Activated T-helper 2 cell treated with anti-CD3 and anti-CD28 coated beads, Interferon-gamma antibody, Interleukin-2, Interleukin-4, amounts not matched to agents 10 μg/mL and 5 μg/mL and 100 μg/mL, durations not matched to agents 14 hours and 24 hours and 36 hours (primary cell): Measurements from ENCODE around the gene AP2M1. TPM values are rescaled to one million over a fixed set of nuclear protein-coding genes. Genes with fewer than 3 reads are reported as not detected.

Source experiments
- DNase-seq: peaks from one replicate; pipeline ENCODE4 v3.0.0; 2021; ENCODE audit warnings: low spot score
- H3K27ac Mint-ChIP-seq: one replicate; pipeline ENCODE4 v1.8.0; 2021; ENCODE audit warnings: mixed read lengths
- H3K27me3 Mint-ChIP-seq: one replicate; pipeline ENCODE4 v1.8.0; 2021; ENCODE audit warnings: low read depth, mixed read lengths
- H3K36me3 Mint-ChIP-seq: one replicate; pipeline ENCODE4 v1.8.0; 2021; ENCODE audit warnings: low read depth, mixed read lengths
- H3K4me1 Mint-ChIP-seq: one replicate; pipeline ENCODE4 v1.8.0; 2021; ENCODE audit warnings: low read depth, mixed read lengths
- H3K4me3 Mint-ChIP-seq: one replicate; pipeline ENCODE4 v1.8.0; 2021; ENCODE audit warnings: low read depth, mild to moderate bottlenecking, moderate library complexity, mixed read lengths
- H3K9me3 Mint-ChIP-seq: one replicate; pipeline ENCODE4 v1.8.0; 2021; ENCODE audit warnings: mixed read lengths
- intact Hi-C: fragments of 100-400 bp; cut with micrococcal nuclease; formaldehyde crosslinking; loops from one replicate; pipeline ENCODE4 v1.15.1; 2023
- total RNA-seq: library from RNA; stranded (reverse); gene quantifications from 2 replicates; pipeline ENCODE4 v1.2.3, GENCODE V29; 2022

The AP2M1 gene
- total RNA-seq, 1 donor from 2014 or later: 240 TPM

DNA sequence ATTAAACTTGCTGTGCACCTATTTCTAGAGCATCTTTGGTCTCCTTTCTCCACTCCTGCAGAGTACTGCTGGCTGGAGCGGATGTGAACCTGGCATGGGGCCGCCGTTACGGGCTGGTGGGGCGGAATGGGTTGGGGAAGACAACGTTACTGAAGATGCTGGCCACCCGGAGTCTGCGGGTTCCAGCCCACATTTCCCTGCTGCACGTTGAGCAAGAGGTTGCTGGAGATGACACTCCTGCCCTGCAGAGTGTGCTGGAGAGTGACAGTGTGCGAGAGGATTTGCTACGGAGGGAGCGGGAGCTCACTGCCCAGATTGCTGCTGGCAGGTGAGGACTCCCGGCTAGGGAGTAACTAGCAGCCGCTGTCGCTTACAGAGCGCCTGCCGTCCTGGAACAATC lies 13.4 kb downstream of the AP2M1 start:
- Mint-ChIP-seq H3K27ac (no peak overlapping the region), H3K9me3 (no peaks in the 10 kb centered on the region), H3K4me1 (peaks cover 18% of the 10 kb centered on the region), H3K27me3 (no peaks in the 10 kb centered on the region), H3K4me3 (no peak overlapping the region), H3K36me3 (peaks cover 66% of the 10 kb centered on the region)
- no peak for DNase-seq
- intact Hi-C loops: no loop called here

DNA sequence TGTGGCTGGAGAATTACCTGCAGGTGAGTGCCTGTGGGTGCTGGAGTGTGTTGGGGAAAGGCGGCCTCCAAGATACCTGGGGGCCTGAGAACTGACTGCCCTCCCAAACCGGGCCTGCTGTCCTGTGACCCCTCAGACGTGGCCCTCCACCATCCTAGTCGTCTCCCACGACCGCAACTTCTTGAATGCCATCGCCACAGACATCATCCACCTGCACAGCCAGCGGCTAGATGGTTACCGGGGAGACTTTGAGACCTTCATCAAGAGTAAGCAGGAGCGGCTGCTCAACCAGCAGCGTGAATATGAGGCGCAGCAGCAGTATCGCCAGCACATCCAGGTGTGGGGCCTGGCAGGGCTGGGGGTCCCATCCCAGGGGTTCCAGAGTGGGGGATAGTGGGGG lies 14.8 kb downstream of the AP2M1 start:
- no peaks in the 10 kb centered on the region for H3K9me3 Mint-ChIP-seq
- peaks cover 65% of the 10 kb centered on the region for H3K36me3 Mint-ChIP-seq
- intact Hi-C loops: no loop called here
- no peak overlapping the region for H3K4me3 Mint-ChIP-seq
- H3K4me1 Mint-ChIP-seq: peaks cover 18% of the 10 kb centered on the region
- no peaks in the 10 kb centered on the region for H3K27me3 Mint-ChIP-seq
- H3K27ac Mint-ChIP-seq: no peak overlapping the region
- no peak for DNase-seq

DNA sequence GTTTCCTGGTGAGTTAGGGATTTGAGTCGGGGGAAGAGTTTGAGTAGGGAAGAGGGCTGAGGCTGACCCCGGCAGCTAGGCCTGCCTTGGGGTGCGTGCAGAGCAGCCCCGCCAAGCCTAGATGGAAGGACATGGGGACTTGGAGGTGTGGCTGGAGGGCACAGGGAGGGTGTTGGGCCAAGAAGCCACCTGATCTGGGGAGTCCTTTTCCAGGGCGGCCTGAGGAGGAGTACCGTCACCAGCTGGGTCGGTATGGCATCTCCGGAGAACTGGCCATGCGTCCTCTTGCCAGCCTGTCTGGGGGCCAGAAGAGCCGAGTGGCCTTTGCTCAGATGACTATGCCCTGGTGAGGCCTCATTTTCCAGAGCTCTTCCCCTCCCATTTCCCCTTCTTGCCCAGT lies 18.2 kb downstream of the AP2M1 start:
- Mint-ChIP-seq H3K9me3 (no peaks in the 10 kb centered on the region), H3K4me3 (no peak overlapping the region), H3K27ac (no peak overlapping the region), H3K4me1 (no peaks in the 10 kb centered on the region), H3K36me3 (peaks cover 56% of the 10 kb centered on the region), H3K27me3 (no peaks in the 10 kb centered on the region)
- no peak for DNase-seq
- intact Hi-C loops: no loop called here

DNA sequence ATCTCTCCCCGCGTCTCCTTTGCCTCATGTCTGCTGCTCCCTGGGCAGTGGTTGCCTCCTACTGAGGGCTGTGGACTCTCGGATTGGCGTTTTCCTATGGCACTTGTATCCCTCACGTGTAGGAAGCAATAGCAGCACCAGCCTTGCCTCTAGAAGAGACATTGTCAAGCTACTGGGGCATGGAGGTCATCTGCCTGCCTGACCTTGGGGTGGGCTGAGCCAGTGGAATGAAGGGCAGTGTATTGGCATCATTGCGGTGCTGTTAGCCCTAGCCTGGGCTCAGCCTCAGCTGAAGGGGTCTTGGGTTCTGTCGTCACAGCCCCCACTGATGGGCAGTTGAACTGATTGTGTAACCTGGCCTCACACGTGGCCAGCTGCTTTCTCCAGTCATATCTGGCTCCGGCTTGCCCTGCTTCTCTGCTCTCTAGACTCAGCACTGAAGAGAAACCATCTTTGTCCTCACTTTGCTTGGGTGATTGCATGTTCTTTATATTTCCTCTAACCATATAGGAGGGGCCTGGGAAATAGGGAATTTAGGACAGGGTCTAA lies 19.4 kb downstream of the AP2M1 start:
- H3K27me3 Mint-ChIP-seq: no peaks in the 10 kb centered on the region
- no peaks in the 10 kb centered on the region for H3K4me1 Mint-ChIP-seq
- intact Hi-C loops: no loop called here
- no peaks in the 10 kb centered on the region for H3K9me3 Mint-ChIP-seq
- H3K27ac Mint-ChIP-seq: no peak overlapping the region
- H3K4me3 Mint-ChIP-seq: no peak overlapping the region
- peaks cover 46% of the 10 kb centered on the region for H3K36me3 Mint-ChIP-seq
- no peak for DNase-seq

DNA sequence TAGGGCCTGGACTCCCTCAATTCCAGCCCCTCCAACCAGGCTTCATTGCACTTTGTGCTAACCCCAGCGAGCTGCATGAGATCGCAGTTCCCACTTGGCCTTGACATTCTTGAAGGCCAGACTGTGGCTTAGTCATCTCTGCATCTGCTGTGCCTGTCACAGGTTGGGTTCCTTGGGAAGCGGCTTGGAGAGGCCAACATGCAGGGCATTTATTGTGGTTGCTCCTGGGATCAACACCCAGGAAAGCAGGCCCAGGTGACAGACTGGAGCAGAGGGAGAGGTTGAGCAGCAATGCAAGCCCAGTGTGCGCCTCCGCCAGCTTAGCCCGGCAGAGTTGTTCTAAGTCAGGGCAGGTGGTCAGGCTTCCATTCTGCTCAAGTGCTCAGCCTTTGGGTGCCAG lies 21.9 kb downstream of the AP2M1 start:
- H3K27ac Mint-ChIP-seq: no peak overlapping the region
- no peaks in the 10 kb centered on the region for H3K4me1 Mint-ChIP-seq
- DNase-seq: no peak
- peaks cover 28% of the 10 kb centered on the region for H3K36me3 Mint-ChIP-seq
- no peaks in the 10 kb centered on the region for H3K9me3 Mint-ChIP-seq
- H3K4me3 Mint-ChIP-seq: no peak overlapping the region
- H3K27me3 Mint-ChIP-seq: no peaks in the 10 kb centered on the region
- intact Hi-C loops: no loop called here

DNA sequence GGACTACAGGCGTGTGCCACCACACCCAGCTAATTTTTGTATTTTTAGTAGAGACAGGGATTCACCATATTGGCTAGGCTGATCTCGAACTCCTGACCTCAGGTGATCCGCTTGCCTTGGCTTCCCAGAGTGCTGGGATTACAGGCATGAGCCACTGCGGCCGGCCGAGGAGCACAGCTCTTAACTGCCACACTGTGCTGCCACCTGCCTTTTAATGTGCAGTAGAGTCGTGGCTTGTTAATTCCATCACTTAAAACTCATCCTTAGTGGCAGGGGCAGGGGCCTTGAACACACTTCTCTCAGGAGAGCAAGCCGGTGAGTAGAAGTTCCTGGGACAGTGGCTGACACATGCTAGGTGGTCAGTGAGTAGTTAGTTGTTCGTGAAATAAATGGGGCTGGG lies 23.9 kb downstream of the AP2M1 start:
- H3K9me3 Mint-ChIP-seq: no peaks in the 10 kb centered on the region
- H3K36me3 Mint-ChIP-seq: peaks cover 14% of the 10 kb centered on the region
- no peaks in the 10 kb centered on the region for H3K27me3 Mint-ChIP-seq
- H3K27ac Mint-ChIP-seq: no peak overlapping the region
- H3K4me3 Mint-ChIP-seq: no peak overlapping the region
- no peaks in the 10 kb centered on the region for H3K4me1 Mint-ChIP-seq
- DNase-seq: no peak
- intact Hi-C loops: no loop called here

DNA sequence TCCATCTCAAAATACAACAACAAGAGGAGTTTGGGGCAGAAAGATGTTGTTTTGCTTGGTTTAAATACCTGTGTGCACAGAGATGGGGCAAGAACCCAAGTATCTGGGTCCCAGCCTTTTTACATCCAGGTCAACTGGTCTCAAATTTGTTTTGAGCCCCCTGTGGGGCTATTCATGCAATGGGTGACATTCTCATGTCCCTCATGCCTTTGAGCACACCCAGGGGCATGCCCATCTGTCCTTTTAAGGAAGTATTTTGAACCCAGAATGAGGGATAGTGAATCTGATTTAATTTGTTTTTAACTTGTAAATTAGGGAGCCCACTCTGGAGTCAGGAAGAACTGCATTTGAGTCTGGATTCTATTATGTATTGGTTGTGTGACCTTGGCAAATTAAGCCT lies 26.2 kb downstream of the AP2M1 start:
- Mint-ChIP-seq H3K4me3 (no peak overlapping the region), H3K36me3 (no peaks in the 10 kb centered on the region), H3K9me3 (no peaks in the 10 kb centered on the region), H3K27ac (no peak overlapping the region), H3K4me1 (no peaks in the 10 kb centered on the region), H3K27me3 (peaks cover under 1% of the 10 kb centered on the region)
- intact Hi-C loops: no loop called here
- no peak for DNase-seq

DNA sequence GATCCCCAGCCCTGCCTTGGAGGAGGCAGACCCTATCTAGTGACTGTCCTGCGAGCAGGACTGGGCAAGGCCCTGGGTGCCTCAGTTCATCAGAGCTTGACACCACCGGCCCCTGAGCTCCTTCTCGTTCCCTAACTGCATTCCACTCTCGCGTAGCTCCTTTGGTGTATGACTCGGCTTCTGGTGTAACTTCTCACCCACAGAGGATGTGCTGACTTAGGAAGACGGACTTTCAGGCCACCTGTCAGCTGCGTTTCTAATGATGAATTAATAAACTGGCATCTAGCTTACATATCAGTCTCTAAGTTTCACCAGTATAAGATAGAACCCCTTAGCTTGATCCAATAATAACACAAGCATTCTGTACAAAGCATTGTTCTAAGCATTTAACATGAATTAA lies 28.9 kb downstream of the AP2M1 start:
- intact Hi-C loops: no loop called here
- H3K4me1 Mint-ChIP-seq: no peaks in the 10 kb centered on the region
- H3K4me3 Mint-ChIP-seq: no peak overlapping the region
- H3K27ac Mint-ChIP-seq: no peak overlapping the region
- no peaks in the 10 kb centered on the region for H3K9me3 Mint-ChIP-seq
- H3K27me3 Mint-ChIP-seq: peaks cover 8% of the 10 kb centered on the region
- H3K36me3 Mint-ChIP-seq: no peaks in the 10 kb centered on the region
- DNase-seq: no peak

DNA sequence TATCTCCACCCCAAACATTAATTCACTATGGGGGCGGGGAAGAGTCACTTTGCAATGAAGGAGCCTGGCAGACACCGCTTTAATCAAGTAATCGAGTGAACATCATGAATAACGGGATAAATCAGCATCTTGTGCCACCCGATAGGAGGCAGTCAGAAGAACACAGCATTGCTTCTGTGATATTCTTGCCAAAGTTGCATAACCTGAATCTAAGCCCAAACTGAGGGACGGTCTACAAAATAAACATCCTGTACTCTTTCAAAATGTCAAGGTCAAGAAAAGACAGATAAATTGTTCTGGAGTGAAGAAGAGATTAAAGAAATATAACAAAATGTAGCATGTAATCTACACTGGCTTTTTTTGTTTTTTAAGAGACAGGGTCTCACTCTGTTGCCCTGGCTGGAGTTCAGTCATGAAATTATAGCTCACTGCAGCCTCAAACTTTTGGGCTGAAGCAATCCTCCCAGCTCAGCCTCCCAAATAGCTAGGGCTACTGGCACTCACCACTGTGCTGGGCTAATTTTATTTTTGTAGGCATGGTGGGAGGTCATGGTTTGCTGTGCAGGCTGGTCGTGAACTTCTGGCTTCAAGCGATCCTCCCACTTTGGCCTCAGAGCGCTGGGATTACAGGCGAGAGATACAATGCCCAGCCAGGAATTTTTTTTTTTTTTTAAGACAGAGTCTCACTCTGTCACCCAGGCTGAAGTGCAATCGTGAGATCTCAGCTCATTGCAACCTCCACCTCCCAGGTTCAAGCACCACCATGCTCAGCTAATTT lies 34.7 kb downstream of the AP2M1 start:
- Mint-ChIP-seq H3K27me3 (peaks cover 14% of the 10 kb centered on the region), H3K4me1 (no peaks in the 10 kb centered on the region), H3K27ac (no peak overlapping the region), H3K36me3 (no peaks in the 10 kb centered on the region), H3K4me3 (no peak overlapping the region), H3K9me3 (no peaks in the 10 kb centered on the region)
- intact Hi-C loops: no loop called here
- no peak for DNase-seq

DNA sequence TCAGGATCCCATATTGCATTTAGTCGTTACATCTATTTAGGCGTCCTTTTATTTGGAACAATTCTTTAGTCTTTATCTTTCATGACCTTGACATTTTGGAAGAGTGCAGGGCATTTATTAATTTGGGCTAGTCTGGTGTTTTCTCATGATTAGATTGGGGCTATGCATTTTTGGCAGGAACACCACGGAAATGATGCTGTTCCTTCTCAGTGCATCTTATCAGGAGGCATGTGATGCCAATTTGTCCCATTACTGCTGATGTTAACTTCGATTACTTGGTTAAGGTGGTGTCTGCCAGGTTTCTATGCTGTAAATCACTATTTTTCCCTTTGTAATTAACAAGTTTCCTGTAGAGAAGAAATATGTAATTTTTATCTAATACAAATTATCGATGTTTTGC lies 36.6 kb downstream of the AP2M1 start:
- H3K36me3 Mint-ChIP-seq: no peaks in the 10 kb centered on the region
- H3K4me1 Mint-ChIP-seq: no peaks in the 10 kb centered on the region
- no peaks in the 10 kb centered on the region for H3K9me3 Mint-ChIP-seq
- no peak overlapping the region for H3K27ac Mint-ChIP-seq
- no peak for DNase-seq
- intact Hi-C loops: no loop called here
- peaks cover 15% of the 10 kb centered on the region for H3K27me3 Mint-ChIP-seq
- no peak overlapping the region for H3K4me3 Mint-ChIP-seq

DNA sequence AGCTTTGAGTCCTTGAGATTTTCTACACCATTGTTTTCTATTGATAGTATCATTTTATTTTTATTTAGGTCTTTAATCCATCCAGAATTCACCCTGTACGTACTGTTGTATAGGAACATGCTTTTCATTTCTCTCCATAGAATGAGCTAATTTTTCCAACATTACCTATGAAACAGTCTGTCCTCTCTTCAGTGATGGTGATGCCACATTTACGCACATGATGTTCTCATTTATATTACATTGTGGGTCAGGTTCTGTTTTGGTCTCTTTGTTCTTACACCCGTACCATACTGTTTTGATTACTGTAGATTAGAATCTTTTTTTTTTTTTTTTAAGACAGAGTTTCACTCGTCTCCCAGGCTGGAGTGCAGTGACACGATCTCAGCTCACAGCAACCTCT lies 37.1 kb downstream of the AP2M1 start:
- Mint-ChIP-seq H3K27ac (no peak overlapping the region), H3K4me1 (no peaks in the 10 kb centered on the region), H3K9me3 (no peaks in the 10 kb centered on the region), H3K36me3 (no peaks in the 10 kb centered on the region), H3K4me3 (no peak overlapping the region), H3K27me3 (peaks cover 12% of the 10 kb centered on the region)
- DNase-seq: no peak
- intact Hi-C loops: no loop called here

DNA sequence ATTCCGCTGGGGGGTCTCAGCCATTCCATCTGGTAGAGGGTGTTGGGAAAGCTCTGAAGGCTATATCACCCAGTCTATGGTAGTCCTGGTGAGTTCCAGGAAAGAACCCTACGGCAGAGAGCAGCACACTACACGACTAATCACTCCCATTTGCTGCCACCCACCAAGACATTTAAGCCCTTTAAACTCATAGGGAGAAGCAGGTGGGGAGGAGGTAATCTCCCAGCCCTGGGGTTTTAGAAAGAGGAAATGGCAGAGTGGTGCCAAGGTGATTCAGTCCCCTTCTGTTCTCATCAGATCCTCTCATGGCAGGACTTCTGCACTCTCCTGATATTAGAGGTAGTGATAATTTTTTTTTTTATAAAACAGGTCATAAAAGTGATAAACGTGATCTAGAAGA lies 44.2 kb downstream of the AP2M1 start:
- H3K36me3 Mint-ChIP-seq: no peaks in the 10 kb centered on the region
- intact Hi-C loops: no loop called here
- no peak overlapping the region for H3K4me3 Mint-ChIP-seq

DNA sequence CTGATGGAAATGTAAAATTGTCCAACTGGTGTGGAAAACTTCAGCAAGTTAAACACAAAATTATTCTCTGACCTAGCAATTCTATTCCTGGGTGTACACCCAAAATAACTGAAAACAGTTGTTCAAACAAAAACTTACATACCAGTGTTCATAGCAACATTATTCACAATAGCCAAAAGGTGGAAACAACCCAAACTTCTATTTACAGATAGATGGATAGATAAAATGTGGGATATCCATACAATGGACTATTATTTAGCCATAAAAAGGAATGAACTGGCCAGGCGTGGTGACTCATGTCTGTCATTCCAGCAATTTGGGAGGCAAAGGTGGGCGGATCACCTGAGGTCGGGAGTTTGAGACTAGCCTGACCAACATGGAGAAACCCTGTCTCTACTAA lies 47.9 kb downstream of the AP2M1 start:
- Mint-ChIP-seq H3K27ac (no peak overlapping the region), H3K27me3 (peaks cover 18% of the 10 kb centered on the region), H3K9me3 (no peaks in the 10 kb centered on the region), H3K36me3 (no peaks in the 10 kb centered on the region), H3K4me1 (no peaks in the 10 kb centered on the region), H3K4me3 (no peak overlapping the region)
- intact Hi-C loops: no loop called here
- DNase-seq: no peak

More for the DNA sequence above, 44.2 kb downstream of the AP2M1 start:
- H3K27me3 Mint-ChIP-seq: peaks cover 6% of the 10 kb centered on the region
- H3K27ac Mint-ChIP-seq: no peak overlapping the region
- no peaks in the 10 kb centered on the region for H3K4me1 Mint-ChIP-seq
- no peaks in the 10 kb centered on the region for H3K9me3 Mint-ChIP-seq
- no peak for DNase-seq
